ENCODE measurements around the gene ANAPC4.

ANAPC4 gene

DNA sequence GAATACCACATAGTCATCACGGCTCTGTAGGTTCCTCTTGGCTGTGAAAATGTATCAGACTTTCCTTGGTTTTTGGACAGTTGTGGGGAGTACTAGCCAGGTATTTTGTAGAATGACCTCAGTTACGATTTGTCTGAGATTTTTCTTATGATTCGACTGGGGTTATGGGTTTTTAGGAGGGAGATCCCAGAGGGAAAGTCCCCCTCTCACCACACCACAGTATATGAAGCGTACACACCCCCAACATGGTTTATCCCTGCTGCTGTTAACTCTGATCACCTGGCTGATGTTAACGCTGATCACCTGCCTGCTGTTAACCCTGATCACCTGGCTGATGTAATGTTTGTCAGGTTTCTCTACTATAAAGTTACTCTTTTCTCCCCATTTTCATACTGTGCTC lies 72.6 kb downstream of the ANAPC4 start:
- Histone ChIP-seq H3K27ac (ENCODE audit: low read depth, low read length) (no peak overlapping the region), H3K9me3 (ENCODE audit: control insufficient read depth, insufficient read depth, low read depth, low read length) (no peaks in the 10 kb centered on the region), H3K36me3 (ENCODE audit: control insufficient read depth, insufficient read depth, low read length) (no peaks in the 10 kb centered on the region), H3K4me3 (ENCODE audit: low read depth, low read length) (no peak overlapping the region), H3K27me3 (ENCODE audit: control insufficient read depth, insufficient read depth, low read length) (no peaks in the 10 kb centered on the region), H3K9ac (ENCODE audit: low read length) (no peak overlapping the region), H3K4me1 (ENCODE audit: control insufficient read depth, insufficient read depth, low read length) (peaks cover 38% of the 10 kb centered on the region)

GRCh38 chr4:25450491-25450901 lies 73.4 kb downstream of the ANAPC4 start:
- Histone ChIP-seq H3K27ac (ENCODE audit: low read depth, low read length) (no peak overlapping the region), H3K4me1 (ENCODE audit: control insufficient read depth, insufficient read depth, low read length) (peaks cover 38% of the 10 kb centered on the region), H3K36me3 (ENCODE audit: control insufficient read depth, insufficient read depth, low read length) (no peaks in the 10 kb centered on the region), H3K27me3 (ENCODE audit: control insufficient read depth, insufficient read depth, low read length) (no peaks in the 10 kb centered on the region), H3K9ac (ENCODE audit: low read length) (no peak overlapping the region), H3K4me3 (ENCODE audit: low read depth, low read length) (no peak overlapping the region), H3K9me3 (ENCODE audit: control insufficient read depth, insufficient read depth, low read depth, low read length) (no peaks in the 10 kb centered on the region)

DNA sequence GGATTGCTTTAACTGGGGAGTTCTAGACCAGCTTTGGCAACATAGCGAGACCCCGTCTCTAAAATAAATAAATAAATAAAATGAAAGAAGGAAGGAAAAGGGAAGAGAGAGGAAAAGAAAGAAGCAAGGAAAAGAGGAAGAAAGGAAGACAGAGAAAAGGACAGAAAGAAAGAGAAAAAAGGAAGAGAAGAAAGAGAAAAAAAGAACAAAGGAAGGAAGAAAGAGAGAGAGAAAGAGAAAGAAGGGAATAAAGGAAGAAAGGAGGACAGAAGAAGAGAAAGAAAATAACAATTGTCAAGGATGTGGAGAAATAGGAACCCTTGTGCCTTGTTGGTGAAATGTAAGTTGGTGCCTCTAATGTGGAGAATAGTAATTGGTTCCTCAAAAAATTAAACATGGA lies 74.6 kb downstream of the ANAPC4 start:
- no peaks in the 10 kb centered on the region for H3K36me3 ChIP-seq (ENCODE audit: control insufficient read depth, insufficient read depth, low read length)

GRCh38 chr4:25452081-25452480 lies 75.0 kb downstream of the ANAPC4 start:
- H3K36me3 ChIP-seq (ENCODE audit: control insufficient read depth, insufficient read depth, low read length): no peaks in the 10 kb centered on the region
- no peak overlapping the region for H3K9ac ChIP-seq (ENCODE audit: low read length)
- H3K27me3 ChIP-seq (ENCODE audit: control insufficient read depth, insufficient read depth, low read length): no peaks in the 10 kb centered on the region
- no peak overlapping the region for H3K4me3 ChIP-seq (ENCODE audit: low read depth, low read length)
- H3K27ac ChIP-seq (ENCODE audit: low read depth, low read length): no peak overlapping the region
- no peaks in the 10 kb centered on the region for H3K9me3 ChIP-seq (ENCODE audit: control insufficient read depth, insufficient read depth, low read depth, low read length)
- H3K4me1 ChIP-seq (ENCODE audit: control insufficient read depth, insufficient read depth, low read length): peaks cover 35% of the 10 kb centered on the region

More for the DNA sequence above, 74.6 kb downstream of the ANAPC4 start:
- Histone ChIP-seq H3K9me3 (ENCODE audit: control insufficient read depth, insufficient read depth, low read depth, low read length) (no peaks in the 10 kb centered on the region), H3K27me3 (ENCODE audit: control insufficient read depth, insufficient read depth, low read length) (no peaks in the 10 kb centered on the region), H3K9ac (ENCODE audit: low read length) (no peak overlapping the region), H3K4me1 (ENCODE audit: control insufficient read depth, insufficient read depth, low read length) (peaks cover 35% of the 10 kb centered on the region), H3K4me3 (ENCODE audit: low read depth, low read length) (no peak overlapping the region), H3K27ac (ENCODE audit: low read depth, low read length) (no peak overlapping the region)

DNA sequence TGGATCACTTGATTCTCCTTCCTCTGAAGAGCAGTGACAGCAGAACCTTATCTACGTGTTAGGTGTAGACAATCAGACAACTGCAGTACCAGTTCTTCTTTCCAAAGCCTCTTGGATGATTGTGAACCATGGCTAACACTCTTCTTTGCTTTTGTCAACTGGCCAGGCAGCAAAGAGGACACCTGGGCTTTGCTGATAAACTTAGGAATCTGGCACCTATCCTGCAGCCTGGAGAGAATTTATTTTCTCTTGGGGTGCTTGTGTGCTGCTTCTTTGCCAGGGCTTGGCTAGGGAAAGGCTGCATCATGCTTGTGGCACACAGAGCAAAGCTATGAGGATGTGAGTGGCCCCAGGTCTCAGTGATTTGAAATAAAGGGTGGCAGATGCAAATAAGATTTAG lies 77.4 kb downstream of the ANAPC4 start:
- no peak overlapping the region for H3K4me3 ChIP-seq (ENCODE audit: low read depth, low read length)
- H3K9me3 ChIP-seq (ENCODE audit: control insufficient read depth, insufficient read depth, low read depth, low read length): no peaks in the 10 kb centered on the region
- no peaks in the 10 kb centered on the region for H3K36me3 ChIP-seq (ENCODE audit: control insufficient read depth, insufficient read depth, low read length)
- no peak overlapping the region for H3K9ac ChIP-seq (ENCODE audit: low read length)
- H3K4me1 ChIP-seq (ENCODE audit: control insufficient read depth, insufficient read depth, low read length): peaks cover 21% of the 10 kb centered on the region
- H3K27me3 ChIP-seq (ENCODE audit: control insufficient read depth, insufficient read depth, low read length): no peaks in the 10 kb centered on the region
- H3K27ac ChIP-seq (ENCODE audit: low read depth, low read length): no peak overlapping the region

DNA sequence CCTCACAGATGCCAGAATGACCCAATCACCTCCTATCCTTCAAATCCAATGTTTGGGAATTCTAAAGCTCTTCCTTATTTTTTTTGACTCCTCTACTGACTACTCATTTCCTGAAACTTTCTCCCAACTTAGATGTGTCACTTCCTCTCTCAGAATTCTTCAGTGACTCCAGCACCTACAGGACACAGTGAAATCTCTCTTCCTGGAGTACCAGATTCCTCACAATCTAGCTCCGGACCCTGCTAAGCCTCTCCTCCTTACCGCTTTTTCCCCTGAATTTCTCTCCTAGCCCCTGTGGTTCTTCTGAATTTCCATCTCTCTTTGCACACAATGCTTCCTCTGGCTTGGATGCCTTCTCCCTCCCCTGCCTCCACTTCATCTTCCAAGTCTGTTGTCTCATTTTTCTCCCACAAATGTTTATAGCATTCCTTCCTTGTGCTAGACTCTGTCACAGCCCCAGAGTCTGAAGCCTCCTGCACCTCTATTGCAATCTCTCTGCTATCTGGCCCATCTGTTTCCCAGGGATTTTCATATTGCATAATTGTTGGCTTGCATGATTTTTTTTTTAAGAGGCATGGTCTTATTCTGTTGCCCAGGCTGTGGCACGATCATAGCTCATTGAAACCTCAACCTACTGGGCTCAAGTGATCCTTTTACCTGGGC lies 80.1 kb downstream of the ANAPC4 start:
- no peak overlapping the region for H3K9ac ChIP-seq (ENCODE audit: low read length)
- H3K4me3 ChIP-seq (ENCODE audit: low read depth, low read length): no peak overlapping the region
- no peaks in the 10 kb centered on the region for H3K36me3 ChIP-seq (ENCODE audit: control insufficient read depth, insufficient read depth, low read length)
- H3K27me3 ChIP-seq (ENCODE audit: control insufficient read depth, insufficient read depth, low read length): no peaks in the 10 kb centered on the region
- no peaks in the 10 kb centered on the region for H3K9me3 ChIP-seq (ENCODE audit: control insufficient read depth, insufficient read depth, low read depth, low read length)
- no peak overlapping the region for H3K27ac ChIP-seq (ENCODE audit: low read depth, low read length)
- peaks cover 7% of the 10 kb centered on the region; the same call in 1 of the 2 replicates for H3K4me1 ChIP-seq (ENCODE audit: control insufficient read depth, insufficient read depth, low read length)

DNA sequence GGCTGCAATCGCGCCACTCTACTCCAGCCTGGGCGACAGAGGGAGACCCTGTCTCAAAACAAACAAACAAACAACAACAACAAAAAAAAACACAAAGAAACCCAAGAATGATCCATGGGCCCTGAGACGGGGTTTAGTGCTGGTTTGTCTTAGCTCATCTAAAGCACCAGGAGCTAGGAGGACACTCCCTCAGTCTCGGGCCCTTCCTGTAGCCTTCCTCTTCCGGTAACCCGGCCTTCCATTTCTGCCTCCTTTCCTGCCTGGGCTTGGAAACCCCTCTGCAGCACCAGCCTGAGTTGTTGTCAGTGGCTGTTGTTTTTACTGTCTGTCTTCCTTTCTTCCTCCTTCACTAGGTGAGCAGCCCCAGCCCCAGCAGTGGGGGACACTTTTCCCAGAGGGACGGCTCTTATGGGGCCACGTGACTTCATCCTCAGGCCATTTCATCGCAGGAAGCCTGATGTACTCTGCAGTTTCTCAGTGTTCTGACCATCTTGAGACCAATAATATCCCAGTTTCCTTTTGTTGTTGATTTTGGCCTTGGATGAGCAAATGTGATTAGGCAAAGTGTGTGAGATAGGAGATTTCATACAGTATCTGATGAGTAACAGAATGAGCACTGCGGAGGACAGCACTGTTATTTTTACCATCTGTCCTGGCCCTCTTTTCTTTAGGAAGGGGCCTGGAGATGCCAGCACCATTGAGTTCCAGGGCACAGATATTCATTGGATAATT lies 90.1 kb downstream of the ANAPC4 start:
- H3K9ac ChIP-seq (ENCODE audit: low read length): no peak overlapping the region
- H3K4me1 ChIP-seq (ENCODE audit: control insufficient read depth, insufficient read depth, low read length): no peaks in the 10 kb centered on the region
- H3K27me3 ChIP-seq (ENCODE audit: control insufficient read depth, insufficient read depth, low read length): no peaks in the 10 kb centered on the region
- H3K9me3 ChIP-seq (ENCODE audit: control insufficient read depth, insufficient read depth, low read depth, low read length): peaks cover 2% of the 10 kb centered on the region; the same call in 1 of the 2 replicates
- no peaks in the 10 kb centered on the region for H3K36me3 ChIP-seq (ENCODE audit: control insufficient read depth, insufficient read depth, low read length)
- H3K27ac ChIP-seq (ENCODE audit: low read depth, low read length): no peak overlapping the region
- H3K4me3 ChIP-seq (ENCODE audit: low read depth, low read length): no peak overlapping the region

DNA sequence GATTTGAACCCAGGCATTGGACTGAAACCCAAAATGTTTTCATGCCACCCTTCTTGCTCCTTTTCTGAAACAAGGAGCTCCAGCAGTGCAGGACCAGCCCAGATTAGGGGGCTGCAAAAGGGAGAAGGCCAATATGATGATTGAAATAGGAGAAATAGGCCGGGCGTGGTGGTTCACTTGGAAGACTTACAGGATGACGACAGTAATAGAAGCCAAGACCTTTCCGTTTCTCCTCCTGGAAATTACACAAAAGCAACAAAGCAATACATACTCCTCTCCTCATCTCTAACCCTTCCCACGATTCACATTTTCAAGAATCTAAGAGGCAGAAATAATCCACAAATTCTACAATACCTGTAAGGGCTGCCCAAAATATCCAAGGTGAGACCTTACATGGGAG lies 90.8 kb downstream of the ANAPC4 start:
- Histone ChIP-seq H3K27ac (ENCODE audit: low read depth, low read length) (no peak overlapping the region), H3K4me3 (ENCODE audit: low read depth, low read length) (no peak overlapping the region), H3K36me3 (ENCODE audit: control insufficient read depth, insufficient read depth, low read length) (no peaks in the 10 kb centered on the region), H3K27me3 (ENCODE audit: control insufficient read depth, insufficient read depth, low read length) (no peaks in the 10 kb centered on the region), H3K9me3 (ENCODE audit: control insufficient read depth, insufficient read depth, low read depth, low read length) (peaks cover 2% of the 10 kb centered on the region; the same call in 1 of the 2 replicates), H3K9ac (ENCODE audit: low read length) (no peak overlapping the region), H3K4me1 (ENCODE audit: control insufficient read depth, insufficient read depth, low read length) (no peaks in the 10 kb centered on the region)

All from HUES6 (cell line).